Mammary epithelial cell (primary cell): ENCODE results near the gene STARD7.

ENCODE experiments used
- EZH2 ChIP-seq: IDR thresholded peaks from 2 replicates; pipeline ENCODE4 v1.6.1; 2012; ENCODE audit warnings: low read length, inconsistent platforms, borderline replicate concordance
- TF ChIP-seq, protein P1 (sequence below), 2 donors: IDR thresholded peaks in 1 of 2; conservative IDR thresholded peaks in 1 of 2; 2 replicates each; pipeline ENCODE4 v1.5.1; 2011 to 2012; ENCODE audit warnings: inconsistent platforms in 2 of 2, low read length in 2 of 2, mild to moderate bottlenecking in 2 of 2, control low read depth in 1 of 2, low read depth in 1 of 2; ENCODE audit not compliant: insufficient read depth in 1 of 2; ENCODE audit errors: extremely low read depth in 1 of 2

DNA sequence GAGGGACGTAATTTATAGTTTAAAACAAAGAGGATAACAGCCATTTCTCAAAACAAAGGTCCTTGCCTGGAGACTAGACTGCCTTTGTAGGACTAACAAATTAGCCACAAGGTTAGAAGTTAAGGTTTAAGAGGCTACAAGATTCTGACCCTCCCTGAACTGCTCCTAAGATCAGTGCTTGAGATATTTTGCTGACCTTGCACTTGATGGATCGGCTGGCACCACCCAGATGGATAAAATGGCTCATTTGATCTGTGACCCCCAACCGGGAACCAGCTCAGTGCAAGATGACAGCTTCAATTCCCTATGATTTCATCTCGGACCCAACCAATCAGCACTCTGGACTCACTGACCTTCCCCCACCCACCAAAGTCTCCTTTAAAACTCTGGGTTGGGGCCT, 3.7 kb upstream of the STARD7 start:
- TF ChIP-seq, protein P1, sequence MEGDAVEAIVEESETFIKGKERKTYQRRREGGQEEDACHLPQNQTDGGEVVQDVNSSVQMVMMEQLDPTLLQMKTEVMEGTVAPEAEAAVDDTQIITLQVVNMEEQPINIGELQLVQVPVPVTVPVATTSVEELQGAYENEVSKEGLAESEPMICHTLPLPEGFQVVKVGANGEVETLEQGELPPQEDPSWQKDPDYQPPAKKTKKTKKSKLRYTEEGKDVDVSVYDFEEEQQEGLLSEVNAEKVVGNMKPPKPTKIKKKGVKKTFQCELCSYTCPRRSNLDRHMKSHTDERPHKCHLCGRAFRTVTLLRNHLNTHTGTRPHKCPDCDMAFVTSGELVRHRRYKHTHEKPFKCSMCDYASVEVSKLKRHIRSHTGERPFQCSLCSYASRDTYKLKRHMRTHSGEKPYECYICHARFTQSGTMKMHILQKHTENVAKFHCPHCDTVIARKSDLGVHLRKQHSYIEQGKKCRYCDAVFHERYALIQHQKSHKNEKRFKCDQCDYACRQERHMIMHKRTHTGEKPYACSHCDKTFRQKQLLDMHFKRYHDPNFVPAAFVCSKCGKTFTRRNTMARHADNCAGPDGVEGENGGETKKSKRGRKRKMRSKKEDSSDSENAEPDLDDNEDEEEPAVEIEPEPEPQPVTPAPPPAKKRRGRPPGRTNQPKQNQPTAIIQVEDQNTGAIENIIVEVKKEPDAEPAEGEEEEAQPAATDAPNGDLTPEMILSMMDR (conservative IDR thresholded peaks at IDR 0.05 in 1 of 2, IDR thresholded peaks at IDR 0.05 in 1 of 2; ENCODE audit: extremely low read depth in 1 of 2, insufficient read depth in 1 of 2, low read depth in 1 of 2, low read length in 2 of 2), result no peak
- no peak for TF ChIP-seq EZH2
